Activated CD8-positive, alpha-beta T cell treated with anti-CD3 and anti-CD28 coated beads for 36 hours (primary cell): Measurements from ENCODE around the gene CD209. TPM values are rescaled to one million over a fixed set of nuclear protein-coding genes. Genes with fewer than 3 reads are reported as not detected.
"Not testable (repeated sequence)": the region's sequence is repeated elsewhere in the genome, so short reads cannot be mapped to it uniquely, and the experiment has no call there.

Source experiments
- ATAC-seq: fragments of 200-7000 bp; cut with Tn5 transposase; one replicate; pipeline ENCODE4 v1.10.0; 2021; ENCODE audit warnings: mild to moderate bottlenecking, moderate library complexity
- CTCF ChIA-PET: fragments of 350-600 bp; sonication (Branson Sonifier 250); formaldehyde crosslinking; loops from one replicate; lab custom pipeline; 2021; ENCODE audit warnings: antibody characterized with exemption; lab: Charles Lee
- POLR2A ChIA-PET: fragments of 350-600 bp; sonication (Branson Sonifier 250); formaldehyde crosslinking; loops from one replicate; lab custom pipeline; 2021; ENCODE audit warnings: antibody characterized with exemption; lab: Charles Lee
- DNase-seq: peaks from one replicate; pipeline ENCODE4 v3.0.0-alpha.2; 2020
- H3K27ac Mint-ChIP-seq: one replicate; pipeline ENCODE4 v1.8.0; 2021; ENCODE audit warnings: mild to moderate bottlenecking, mixed read lengths
- H3K27me3 Mint-ChIP-seq: one replicate; pipeline ENCODE4 v1.8.0; 2021; ENCODE audit warnings: mixed read lengths
- H3K36me3 Mint-ChIP-seq: one replicate; pipeline ENCODE4 v1.8.0; 2021; ENCODE audit warnings: low read depth, mixed read lengths
- H3K4me1 Mint-ChIP-seq: one replicate; pipeline ENCODE4 v1.8.0; 2021; ENCODE audit warnings: low read depth, mixed read lengths
- H3K4me3 Mint-ChIP-seq: one replicate; pipeline ENCODE4 v1.8.0; 2021; ENCODE audit warnings: mild to moderate bottlenecking, moderate library complexity, mixed read lengths
- H3K9me3 Mint-ChIP-seq: one replicate; pipeline ENCODE4 v1.8.0; 2021; ENCODE audit warnings: mixed read lengths
- CTCF ChIP-seq: fragments of 200-600 bp; IDR thresholded peaks from one replicate; pipeline ENCODE4 v1.8.0; 2022; ENCODE audit warnings: antibody characterized with exemption, mild to moderate bottlenecking
- intact Hi-C: fragments of 100-400 bp; cut with micrococcal nuclease; formaldehyde crosslinking; loops from one replicate; pipeline ENCODE4 v1.10.0; 2022
- total RNA-seq, 2 experiments: library from RNA; stranded (reverse); gene quantifications; one replicate each; pipeline ENCODE4 v1.2.3, GENCODE V29; 2021

CD209 gene
- total RNA-seq, 2 experiments from 2014 or later = not detected

- H3K4me1 Mint-ChIP-seq = peaks cover 29% of the 10 kb centered on the region
- H3K36me3 Mint-ChIP-seq = peaks cover 11% of the 10 kb centered on the region
- peak overlapping the region; percentile 84 for H3K27ac Mint-ChIP-seq
- CTCF ChIA-PET = interaction anchor here (0.6 to 1.7 kb wide), 6 partner anchors 12 to 563 kb away, joined by 3 to 6 read pairs (median 4); partner anchors contain the start of gene TRAPPC5
- intact Hi-C loops = no loop called here
- peaks cover 10% of the 10 kb centered on the region for H3K27me3 Mint-ChIP-seq
- no peak overlapping the region for H3K4me3 Mint-ChIP-seq
- DNase-seq (peak; percentile 77), ATAC-seq (peak; percentile 97)
- POLR2A ChIA-PET = interaction anchor here (0.6 to 1.0 kb wide), 2 partner anchors 9 to 18 kb away, joined by 3 to 4 read pairs; no protein-coding TSS in a partner anchor
- peaks cover 41% of the 10 kb centered on the region for H3K9me3 Mint-ChIP-seq
- no peak for TF ChIP-seq CTCF
These were observed 3.9 kb upstream of the CD209 start for GRCh38 chr19:7751157-7751783.

GRCh38 chr19:7748756-7749155 lies 1.4 kb upstream of the CD209 start:
- Mint-ChIP-seq H3K4me1 (peaks cover 29% of the 10 kb centered on the region), H3K27ac (no peak overlapping the region), H3K4me3 (no peak overlapping the region), H3K36me3 (peaks cover 8% of the 10 kb centered on the region), H3K27me3 (peaks cover 20% of the 10 kb centered on the region), H3K9me3 (peaks cover 18% of the 10 kb centered on the region)
- DNase-seq (peak; percentile 33), ATAC-seq (no peak)
- POLR2A ChIA-PET = no interaction called here
- CTCF ChIA-PET = interaction anchor here (1.6 kb wide), 1 partner anchor 51 kb away, joined by 5 read pairs; no protein-coding TSS in a partner anchor
- intact Hi-C loops = loop anchor here (10.0 kb wide), 1 partner anchor 46 kb away; no protein-coding TSS in a partner anchor
- no peak for TF ChIP-seq CTCF

GRCh38 chr19:7748171-7748570 lies 837 bp upstream of the CD209 start:
- no peak overlapping the region for H3K27ac Mint-ChIP-seq
- peaks cover 20% of the 10 kb centered on the region for H3K27me3 Mint-ChIP-seq
- TF ChIP-seq CTCF = no peak
- DNase-seq (no peak), ATAC-seq (no peak)
- H3K4me3 Mint-ChIP-seq = no peak overlapping the region
- H3K9me3 Mint-ChIP-seq = peaks cover 17% of the 10 kb centered on the region
- intact Hi-C loops = loop anchor here (10.0 kb wide), 1 partner anchor 47 kb away; no protein-coding TSS in a partner anchor
- ChIA-PET POLR2A (interaction anchor here (0.6 to 0.9 kb wide), 3 partner anchors 9 to 33 kb away, joined by 3 to 4 read pairs (median 3); no protein-coding TSS in a partner anchor), CTCF (interaction anchor here (0.8 to 1.3 kb wide), 3 partner anchors 9 to 68 kb away, joined by 3 to 6 read pairs (median 3); partner anchors contain the start of gene TRAPPC5)
- H3K4me1 Mint-ChIP-seq = peaks cover 30% of the 10 kb centered on the region
- H3K36me3 Mint-ChIP-seq = peaks cover 8% of the 10 kb centered on the region

GRCh38 chr19:7746306-7746705 lies 1.0 kb downstream of the CD209 start:
- POLR2A ChIA-PET, H3K27ac Mint-ChIP-seq, CTCF ChIA-PET, H3K4me3 Mint-ChIP-seq, ATAC-seq, DNase-seq, H3K36me3 Mint-ChIP-seq: not testable (repeated sequence)
- Mint-ChIP-seq H3K27me3 (peaks cover 23% of the 10 kb centered on the region), H3K9me3 (peaks cover 13% of the 10 kb centered on the region), H3K4me1 (peaks cover 25% of the 10 kb centered on the region)
- intact Hi-C loops = loop anchor here (10.0 kb wide), 1 partner anchor 48 kb away; no protein-coding TSS in a partner anchor

GRCh38 chr19:7744871-7745650 lies 2.3 kb downstream of the CD209 start:
- Mint-ChIP-seq H3K4me1 (peaks cover 13% of the 10 kb centered on the region), H3K36me3 (peaks cover under 1% of the 10 kb centered on the region), H3K27ac (no peak overlapping the region), H3K9me3 (peaks cover 5% of the 10 kb centered on the region), H3K4me3 (no peak overlapping the region), H3K27me3 (peaks cover 28% of the 10 kb centered on the region)
- intact Hi-C loops = loop anchor here (10.0 kb wide), 1 partner anchor 50 kb away; no protein-coding TSS in a partner anchor
- no peak for DNase-seq
- no peak for TF ChIP-seq CTCF
- ChIA-PET CTCF (no interaction called here), POLR2A (no interaction called here)
- no peak for ATAC-seq
